Skeletal muscle tissue (tissue), 4 donors: ENCODE measurements around the gene TRIM44. TPM values are rescaled to one million over a fixed set of nuclear protein-coding genes. Genes with fewer than 3 reads are reported as not detected.
"Not testable (repeated sequence)": the region's sequence is repeated elsewhere in the genome, so short reads cannot be mapped to it uniquely, and the experiment has no call there.

ENCODE experiments used
- H3K27ac ChIP-seq: one replicate; pipeline ENCODE4 v1.7.0; 2013; ENCODE audit warnings: mild to moderate bottlenecking, low read depth, low read length, inconsistent platforms
- H3K27me3 ChIP-seq, 3 donors: one replicate each; pipeline ENCODE4 v1.7.0; 2013; ENCODE audit warnings: low read length in 3 of 3; ENCODE audit not compliant: control insufficient read depth in 3 of 3, insufficient read depth in 3 of 3
- H3K36me3 ChIP-seq, 3 donors: one replicate each; pipeline ENCODE4 v1.7.0; 2013; ENCODE audit warnings: low read length in 3 of 3; ENCODE audit not compliant: control insufficient read depth in 3 of 3, insufficient read depth in 3 of 3
- H3K4me1 ChIP-seq, 3 donors: one replicate each; pipeline ENCODE4 v1.7.0; 2013; ENCODE audit warnings: low read length in 3 of 3, mild to moderate bottlenecking in 3 of 3; ENCODE audit not compliant: control insufficient read depth in 3 of 3, insufficient read depth in 3 of 3
- H3K4me3 ChIP-seq, 3 donors: one replicate each; pipeline ENCODE4 v1.7.0; 2013; ENCODE audit warnings: low read length in 3 of 3
- H3K9ac ChIP-seq, 3 donors: one replicate each; pipeline ENCODE4 v1.7.0; 2013; ENCODE audit warnings: low read length in 3 of 3, mild to moderate bottlenecking in 3 of 3, moderate library complexity in 2 of 3, low read depth in 1 of 3
- H3K9me3 ChIP-seq, 3 donors: one replicate each; pipeline ENCODE4 v1.7.0; 2013; ENCODE audit warnings: low read length in 3 of 3; ENCODE audit not compliant: control insufficient read depth in 3 of 3
- total RNA-seq: library from RNA; depleted of rRNA; stranded (reverse); fragments of >200 nt; gene quantifications from one replicate; pipeline ENCODE4 v1.2.3, GENCODE V29; 2014
- donor health status: Osteomylitis.

Gene TRIM44
- total RNA-seq, 1 donor from 2014 or later: 11.5 TPM

DNA sequence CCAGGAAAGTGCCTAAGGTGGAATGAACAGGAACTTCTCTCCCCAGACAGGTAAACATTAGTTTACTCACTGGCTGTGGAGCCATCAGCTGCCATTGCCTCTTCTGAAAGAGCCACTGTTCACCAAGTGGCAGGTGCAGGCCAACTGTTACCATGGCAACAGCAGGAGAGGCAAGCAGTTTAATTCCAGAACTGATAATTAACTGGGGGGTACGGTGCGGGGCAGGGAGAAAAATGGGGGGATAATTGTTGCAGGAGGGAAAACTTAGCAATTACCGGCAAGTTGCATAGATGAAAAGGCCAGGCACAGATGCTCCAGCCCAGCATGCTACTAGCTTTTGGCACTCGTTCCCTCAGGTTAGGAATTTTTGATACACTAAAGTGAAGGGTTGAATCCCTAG, 85.1 kb downstream of the TRIM44 start:
- Histone ChIP-seq H3K4me3 (no peak overlapping the region), H3K36me3 (peaks cover 0 to 2% (median 0%) of the 10 kb centered on the region in 3 donors), H3K27ac (no peak overlapping the region), H3K9ac (no peak overlapping the region), H3K9me3 (no peaks in the 10 kb centered on the region), H3K4me1 (peaks cover 0 to 6% (median 0%) of the 10 kb centered on the region in 3 donors), H3K27me3 (no peaks in the 10 kb centered on the region)

DNA sequence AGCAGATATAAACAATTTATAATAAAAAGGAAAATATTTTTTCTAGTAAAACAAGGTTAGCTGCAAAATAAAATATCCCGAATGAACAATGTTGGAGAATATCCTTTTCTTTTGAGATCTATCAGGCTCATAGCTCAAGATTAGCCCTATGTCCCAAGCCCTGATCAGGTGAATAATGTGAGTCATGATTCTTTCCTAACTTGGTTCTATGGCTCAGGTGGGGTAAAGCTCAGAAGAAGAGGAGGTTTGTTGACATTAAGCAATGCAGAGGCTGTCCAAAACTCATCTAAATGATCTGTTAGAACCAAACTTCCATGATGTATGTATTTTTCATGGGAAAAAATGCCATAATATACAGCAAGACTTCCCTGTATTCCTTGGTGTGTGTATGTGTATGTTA, 86.1 kb downstream of the TRIM44 start:
- no peak overlapping the region for H3K9ac ChIP-seq
- H3K4me1 ChIP-seq: peaks cover 0 to 6% (median 0%) of the 10 kb centered on the region in 3 donors
- H3K4me3 ChIP-seq: no peak overlapping the region
- H3K36me3 ChIP-seq: peaks cover 0 to 2% (median 0%) of the 10 kb centered on the region in 3 donors
- H3K9me3 ChIP-seq: no peaks in the 10 kb centered on the region
- no peaks in the 10 kb centered on the region for H3K27me3 ChIP-seq
- no peak overlapping the region for H3K27ac ChIP-seq

- Histone ChIP-seq H3K9ac (no peak overlapping the region), H3K4me1 (peaks cover 0 to 6% (median 0%) of the 10 kb centered on the region in 3 donors), H3K27ac (no peak overlapping the region), H3K27me3 (no peaks in the 10 kb centered on the region), H3K36me3 (peaks cover 0 to 2% (median 0%) of the 10 kb centered on the region in 3 donors), H3K9me3 (no peaks in the 10 kb centered on the region), H3K4me3 (no peak overlapping the region)
Observed at GRCh38 chr11:35750315-35750714, 87.7 kb downstream of the TRIM44 start.

- no peak overlapping the region for H3K27ac ChIP-seq
- H3K27me3 ChIP-seq: no peaks in the 10 kb centered on the region
- peaks cover 0 to 6% (median 0%) of the 10 kb centered on the region in 3 donors for H3K4me1 ChIP-seq
- H3K4me3 ChIP-seq: no peak overlapping the region
- H3K9me3 ChIP-seq: no peaks in the 10 kb centered on the region
- H3K9ac ChIP-seq: no peak overlapping the region
- H3K36me3 ChIP-seq: peaks cover 0 to 2% (median 0%) of the 10 kb centered on the region in 3 donors
Observed at GRCh38 chr11:35750981-35751663, 88.5 kb downstream of the TRIM44 start.

- Histone ChIP-seq H3K9ac (no peak overlapping the region), H3K9me3 (no peaks in the 10 kb centered on the region), H3K27ac (no peak overlapping the region), H3K4me1 (peaks cover 0 to 6% (median 0%) of the 10 kb centered on the region in 3 donors), H3K27me3 (no peaks in the 10 kb centered on the region), H3K4me3 (no peak overlapping the region), H3K36me3 (peaks cover 0 to 2% (median 0%) of the 10 kb centered on the region in 3 donors)
Observed at GRCh38 chr11:35751664-35752061, 89.1 kb downstream of the TRIM44 start.

GRCh38 chr11:35752115-35752514, 89.5 kb downstream of the TRIM44 start:
- Histone ChIP-seq H3K9ac (no peak overlapping the region), H3K27me3 (no peaks in the 10 kb centered on the region), H3K36me3 (peaks cover 0 to 2% (median 0%) of the 10 kb centered on the region in 3 donors), H3K4me1 (peaks cover 0 to 6% (median 0%) of the 10 kb centered on the region in 3 donors), H3K9me3 (no peaks in the 10 kb centered on the region), H3K4me3 (no peak overlapping the region), H3K27ac (no peak overlapping the region)

DNA sequence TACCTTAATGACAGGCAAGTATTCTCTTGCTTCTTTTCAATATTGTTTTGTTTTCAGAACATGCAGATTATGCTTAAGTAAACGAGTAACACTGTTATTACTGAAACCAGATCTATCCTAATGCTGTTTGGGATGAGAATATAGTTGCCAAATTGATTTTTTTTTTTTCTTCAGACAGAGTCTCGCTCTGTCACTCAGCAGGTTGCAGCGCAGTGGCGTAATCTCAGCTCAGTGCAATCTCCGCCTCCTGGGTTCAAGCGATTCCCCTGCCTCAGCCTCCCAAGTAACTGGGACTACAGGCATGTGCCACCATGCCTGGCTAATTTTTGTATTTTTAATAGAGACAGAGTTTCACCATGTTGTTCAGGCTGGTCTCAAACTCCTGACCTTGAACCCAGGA, 91.0 kb downstream of the TRIM44 start:
- H3K9ac ChIP-seq, H3K27ac ChIP-seq, H3K27me3 ChIP-seq, H3K36me3 ChIP-seq, H3K4me1 ChIP-seq, H3K4me3 ChIP-seq, H3K9me3 ChIP-seq: not testable (repeated sequence)

- H3K36me3 ChIP-seq: not testable (repeated sequence)
Observed at GRCh38 chr11:35759951-35760350, 97.4 kb downstream of the TRIM44 start.

GRCh38 chr11:35761899-35762298, 99.3 kb downstream of the TRIM44 start:
- Histone ChIP-seq H3K9ac (no peak overlapping the region), H3K4me1 (peaks cover 2 to 21% (median 6%) of the 10 kb centered on the region in 3 donors), H3K36me3 (no peaks in the 10 kb centered on the region), H3K27me3 (no peaks in the 10 kb centered on the region), H3K27ac (no peak overlapping the region), H3K9me3 (no peaks in the 10 kb centered on the region), H3K4me3 (no peak overlapping the region)

More at GRCh38 chr11:35759951-35760350, 97.4 kb downstream of the TRIM44 start:
- H3K9me3 ChIP-seq, H3K4me3 ChIP-seq, H3K27me3 ChIP-seq, H3K27ac ChIP-seq, H3K9ac ChIP-seq: not testable (repeated sequence)
- peaks cover 2 to 21% (median 6%) of the 10 kb centered on the region in 3 donors for H3K4me1 ChIP-seq

DNA sequence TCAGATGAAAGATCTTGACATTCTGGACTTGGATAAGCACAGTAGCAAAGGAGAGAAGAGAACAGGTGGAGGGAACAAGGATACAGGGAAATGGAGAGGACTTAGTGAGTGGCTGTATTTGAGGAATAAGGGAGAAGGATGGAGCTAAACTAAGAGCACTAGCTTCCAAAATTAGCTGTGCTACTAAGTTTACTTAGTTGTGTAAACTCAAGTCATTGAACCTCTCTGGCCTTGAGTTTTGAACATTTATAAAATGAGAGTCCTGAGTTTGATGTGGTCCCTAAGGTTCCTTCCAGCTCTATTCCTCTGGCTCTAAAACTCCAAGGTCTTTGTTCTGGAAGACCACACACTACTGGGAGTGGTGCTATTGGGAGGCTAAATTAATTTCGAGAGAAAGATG, 100.7 kb downstream of the TRIM44 start:
- H3K9ac ChIP-seq: no peak overlapping the region
- no peaks in the 10 kb centered on the region for H3K9me3 ChIP-seq

More for the DNA sequence above, 100.7 kb downstream of the TRIM44 start:
- H3K36me3 ChIP-seq: no peaks in the 10 kb centered on the region
- no peaks in the 10 kb centered on the region for H3K27me3 ChIP-seq
- no peak overlapping the region for H3K27ac ChIP-seq
- peaks cover 2 to 21% (median 6%) of the 10 kb centered on the region in 3 donors for H3K4me1 ChIP-seq
- H3K4me3 ChIP-seq: no peak overlapping the region
